Progenitor cell of endocrine pancreas (in vitro differentiated cells): ENCODE data around the gene SLC25A41. TPM values are rescaled to one million over a fixed set of nuclear protein-coding genes. Genes with fewer than 3 reads are reported as not detected.

ENCODE experiments used
- DNase-seq: peaks from one replicate; pipeline ENCODE4 v3.0.0; 2021; ENCODE audit warnings: low spot score; ENCODE audit not compliant: unreplicated experiment
- H3K27ac Mint-ChIP-seq: 2 replicates; pipeline ENCODE4 v1.8.0; 2021; ENCODE audit warnings: mild to moderate bottlenecking, moderate library complexity, mixed read lengths
- H3K27me3 Mint-ChIP-seq: 2 replicates; pipeline ENCODE4 v1.8.0; 2021; ENCODE audit warnings: mixed read lengths
- H3K36me3 Mint-ChIP-seq: 2 replicates; pipeline ENCODE4 v1.8.0; 2022; ENCODE audit warnings: mixed read lengths; ENCODE audit not compliant: insufficient read depth
- H3K4me1 Mint-ChIP-seq: 2 replicates; pipeline ENCODE4 v1.8.0; 2021; ENCODE audit warnings: low read depth, mixed read lengths
- H3K4me3 Mint-ChIP-seq: 2 replicates; pipeline ENCODE4 v1.8.0; 2021; ENCODE audit warnings: low read depth, mild to moderate bottlenecking, moderate library complexity, mixed read lengths
- H3K9me3 Mint-ChIP-seq: 2 replicates; pipeline ENCODE4 v1.8.0; 2021; ENCODE audit warnings: low read depth, mixed read lengths
- total RNA-seq: library from RNA; stranded (reverse); gene quantifications from 2 replicates; pipeline ENCODE4 v1.2.1, GENCODE V29; 2021
- TF ChIP-seq, protein P1 (sequence below): fragments of 200-600 bp; sonication (generic); IDR thresholded peaks from one replicate; pipeline ENCODE4 v1.5.0; 2021; ENCODE audit warnings: antibody characterized with exemption, mild to moderate bottlenecking; ENCODE audit not compliant: unreplicated experiment

Gene SLC25A41
- total RNA-seq, 1 donor from 2014 or later = 1.4 TPM

DNA sequence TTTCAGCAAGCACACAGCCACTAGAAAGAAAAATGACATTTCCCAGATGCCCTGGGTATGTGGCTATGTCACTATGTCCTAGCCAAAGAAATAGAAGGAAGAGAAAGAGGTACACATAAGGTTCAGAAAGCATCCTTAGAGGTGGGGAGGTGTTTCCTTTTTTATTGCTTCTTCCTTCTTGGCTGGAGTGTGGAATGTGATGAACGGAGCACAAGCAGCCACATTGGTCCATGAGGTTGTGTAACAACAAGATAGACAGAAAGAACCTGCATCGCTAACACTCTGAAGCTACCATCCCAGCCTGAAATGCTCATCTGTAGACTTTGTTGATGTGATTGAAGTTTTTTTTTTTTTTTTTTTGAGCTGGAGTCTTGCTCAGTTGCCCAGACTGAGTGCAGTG is 19.3 kb upstream of the SLC25A41 start:
- no peaks in the 10 kb centered on the region for H3K4me1 Mint-ChIP-seq
- no peak overlapping the region for H3K27ac Mint-ChIP-seq
- no peak for DNase-seq
- no peak overlapping the region for H3K4me3 Mint-ChIP-seq
- no peaks in the 10 kb centered on the region for H3K9me3 Mint-ChIP-seq
- no peaks in the 10 kb centered on the region for H3K27me3 Mint-ChIP-seq
- peaks cover 47% of the 10 kb centered on the region for H3K36me3 Mint-ChIP-seq
- TF ChIP-seq, protein P1, sequence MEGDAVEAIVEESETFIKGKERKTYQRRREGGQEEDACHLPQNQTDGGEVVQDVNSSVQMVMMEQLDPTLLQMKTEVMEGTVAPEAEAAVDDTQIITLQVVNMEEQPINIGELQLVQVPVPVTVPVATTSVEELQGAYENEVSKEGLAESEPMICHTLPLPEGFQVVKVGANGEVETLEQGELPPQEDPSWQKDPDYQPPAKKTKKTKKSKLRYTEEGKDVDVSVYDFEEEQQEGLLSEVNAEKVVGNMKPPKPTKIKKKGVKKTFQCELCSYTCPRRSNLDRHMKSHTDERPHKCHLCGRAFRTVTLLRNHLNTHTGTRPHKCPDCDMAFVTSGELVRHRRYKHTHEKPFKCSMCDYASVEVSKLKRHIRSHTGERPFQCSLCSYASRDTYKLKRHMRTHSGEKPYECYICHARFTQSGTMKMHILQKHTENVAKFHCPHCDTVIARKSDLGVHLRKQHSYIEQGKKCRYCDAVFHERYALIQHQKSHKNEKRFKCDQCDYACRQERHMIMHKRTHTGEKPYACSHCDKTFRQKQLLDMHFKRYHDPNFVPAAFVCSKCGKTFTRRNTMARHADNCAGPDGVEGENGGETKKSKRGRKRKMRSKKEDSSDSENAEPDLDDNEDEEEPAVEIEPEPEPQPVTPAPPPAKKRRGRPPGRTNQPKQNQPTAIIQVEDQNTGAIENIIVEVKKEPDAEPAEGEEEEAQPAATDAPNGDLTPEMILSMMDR = no peak

GRCh38 chr19:6452223-6452614 is 18.7 kb upstream of the SLC25A41 start:
- TF ChIP-seq, protein P1 = no peak
- Mint-ChIP-seq H3K4me3 (no peak overlapping the region), H3K9me3 (no peaks in the 10 kb centered on the region), H3K27me3 (no peaks in the 10 kb centered on the region), H3K4me1 (no peaks in the 10 kb centered on the region), H3K27ac (no peak overlapping the region), H3K36me3 (peaks cover 48% of the 10 kb centered on the region)
- no peak for DNase-seq

GRCh38 chr19:6451583-6452222 is 18.1 kb upstream of the SLC25A41 start:
- Mint-ChIP-seq H3K27ac (no peak overlapping the region), H3K4me3 (no peak overlapping the region), H3K4me1 (no peaks in the 10 kb centered on the region), H3K36me3 (peaks cover 49% of the 10 kb centered on the region), H3K27me3 (no peaks in the 10 kb centered on the region), H3K9me3 (no peaks in the 10 kb centered on the region)
- DNase-seq = no peak
- TF ChIP-seq, protein P1 = no peak

- DNase-seq = no peak
- no peaks in the 10 kb centered on the region for H3K4me1 Mint-ChIP-seq
- no peak overlapping the region for H3K27ac Mint-ChIP-seq
- no peak overlapping the region for H3K4me3 Mint-ChIP-seq
- no peaks in the 10 kb centered on the region for H3K9me3 Mint-ChIP-seq
- H3K36me3 Mint-ChIP-seq = peaks cover 50% of the 10 kb centered on the region
- TF ChIP-seq, protein P1 = no peak
- H3K27me3 Mint-ChIP-seq = no peaks in the 10 kb centered on the region
These were observed 16.6 kb upstream of the SLC25A41 start for GRCh38 chr19:6450166-6450565.

GRCh38 chr19:6448045-6448444 is 14.5 kb upstream of the SLC25A41 start:
- Mint-ChIP-seq H3K9me3 (no peaks in the 10 kb centered on the region), H3K27ac (no peak overlapping the region), H3K36me3 (peaks cover 32% of the 10 kb centered on the region), H3K27me3 (no peaks in the 10 kb centered on the region), H3K4me1 (no peaks in the 10 kb centered on the region), H3K4me3 (no peak overlapping the region)
- TF ChIP-seq, protein P1 = no peak
- no peak for DNase-seq
